Right renal cortex interstitium (tissue), 3 donors: ENCODE results near the gene AKR1C2. TPM values are rescaled to one million over a fixed set of nuclear protein-coding genes. Genes with fewer than 3 reads are reported as not detected.
"Not testable (repeated sequence)": the region's sequence is repeated elsewhere in the genome, so short reads cannot be mapped to it uniquely, and the experiment has no call there.

ENCODE experiments used
- DNase-seq, 3 donors: peaks; one replicate each; pipeline ENCODE4 v3.0.0-alpha.2; 2013; ENCODE audit warnings: low read depth in 3 of 3, low spot score in 2 of 3
- polyA plus RNA-seq, 3 donors: library from polyadenylated mRNA; unstranded; fragments of 120-200 nt; gene quantifications; one replicate each; pipeline ENCODE4 v1.2.1, GENCODE V29; 2013; ENCODE audit not compliant: insufficient read length in 3 of 3

Gene AKR1C2
- polyA plus RNA-seq, 3 donors, result 7.9 to 10.2 (median 8.6) TPM

DNA sequence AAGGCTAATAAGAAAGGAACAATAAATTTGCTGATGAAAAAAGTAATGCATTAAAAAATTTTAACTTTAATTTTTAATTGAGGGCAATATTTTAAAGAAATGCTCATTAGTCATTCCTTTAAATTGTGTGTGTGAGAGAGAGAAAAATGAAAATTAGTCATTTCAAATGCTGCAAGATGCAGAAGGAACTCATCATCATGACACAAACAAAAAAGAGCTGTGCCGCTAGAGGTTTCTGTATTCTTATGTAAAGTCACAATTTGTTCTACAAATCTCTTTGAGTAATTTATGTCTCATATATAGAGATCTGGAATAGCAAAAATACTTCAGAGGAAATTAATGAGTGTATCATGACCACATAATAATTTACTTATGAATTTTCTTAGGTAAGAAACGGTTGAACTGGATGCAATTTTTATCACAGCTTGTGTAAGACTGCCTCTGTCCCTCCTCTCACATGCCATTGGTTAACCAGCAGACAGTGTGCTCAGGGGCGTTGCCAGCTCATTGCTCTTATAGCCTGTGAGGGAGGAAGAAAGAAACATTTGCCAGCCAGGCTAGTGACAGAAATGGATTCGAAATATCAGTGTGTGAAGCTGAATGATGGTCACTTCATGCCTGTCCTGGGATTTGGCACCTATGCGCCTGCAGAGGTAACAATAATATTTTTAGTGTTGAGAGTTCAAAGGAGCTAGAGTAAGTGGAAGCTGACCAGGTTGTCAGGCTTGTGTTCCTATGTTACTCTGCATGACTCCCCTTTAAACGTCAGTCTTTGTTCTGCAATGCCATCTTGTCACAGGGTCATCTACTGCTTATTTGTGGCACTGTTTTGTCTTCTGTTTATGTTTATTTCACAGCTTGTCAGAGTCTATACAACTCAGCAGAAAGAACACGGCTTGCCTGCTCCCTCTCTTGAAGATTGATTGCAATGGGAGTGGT lies 40.5 kb downstream of the AKR1C2 start, which contains the start of gene AKR1C1:
TSS of gene AKR1C1 (plus strand) at position 540 of the 939 bp plus-strand sequence. CDS start at position 570, 30 bp downstream.
- DNase-seq, result not testable (repeated sequence)

DNA sequence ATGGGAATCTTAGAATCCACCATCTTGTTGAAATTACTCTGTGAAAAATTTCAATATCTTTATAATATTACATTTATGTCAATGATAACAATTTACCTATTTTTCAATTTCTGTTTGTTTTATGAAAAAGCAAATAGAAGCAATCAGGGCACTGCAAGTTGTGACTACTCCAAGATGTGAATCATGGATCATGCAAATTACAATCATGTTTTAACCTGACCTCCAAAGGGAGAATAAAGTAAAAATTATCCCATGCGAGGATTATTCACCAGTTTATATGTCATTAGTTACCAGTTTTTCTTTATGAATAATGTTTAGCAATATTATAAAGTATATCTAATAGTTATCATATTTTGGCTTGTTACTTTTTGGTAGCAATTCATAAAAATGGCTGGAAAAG lies 41.3 kb downstream of the AKR1C2 start:
- DNase-seq, result not testable (repeated sequence)

DNA sequence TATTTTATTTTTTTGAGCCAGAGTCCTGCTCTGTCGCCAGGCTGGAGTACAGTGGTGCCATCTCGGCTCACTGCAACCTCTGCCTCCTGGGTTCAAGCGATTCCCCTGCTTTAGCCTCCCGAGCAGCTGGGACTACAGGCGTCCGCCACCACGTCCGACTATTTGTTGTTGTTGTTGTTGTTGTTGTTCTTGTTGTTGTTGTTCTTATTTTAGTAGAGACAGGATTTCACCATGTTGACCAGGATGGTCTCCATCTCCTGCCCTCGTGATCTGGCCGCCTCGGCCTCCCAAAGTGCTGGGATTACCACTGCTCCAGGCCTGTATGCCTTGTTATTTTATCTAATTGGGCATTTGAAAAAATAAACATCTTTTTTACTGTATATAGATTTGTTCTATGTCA lies 42.1 kb downstream of the AKR1C2 start:
- DNase-seq, result not testable (repeated sequence)

DNA sequence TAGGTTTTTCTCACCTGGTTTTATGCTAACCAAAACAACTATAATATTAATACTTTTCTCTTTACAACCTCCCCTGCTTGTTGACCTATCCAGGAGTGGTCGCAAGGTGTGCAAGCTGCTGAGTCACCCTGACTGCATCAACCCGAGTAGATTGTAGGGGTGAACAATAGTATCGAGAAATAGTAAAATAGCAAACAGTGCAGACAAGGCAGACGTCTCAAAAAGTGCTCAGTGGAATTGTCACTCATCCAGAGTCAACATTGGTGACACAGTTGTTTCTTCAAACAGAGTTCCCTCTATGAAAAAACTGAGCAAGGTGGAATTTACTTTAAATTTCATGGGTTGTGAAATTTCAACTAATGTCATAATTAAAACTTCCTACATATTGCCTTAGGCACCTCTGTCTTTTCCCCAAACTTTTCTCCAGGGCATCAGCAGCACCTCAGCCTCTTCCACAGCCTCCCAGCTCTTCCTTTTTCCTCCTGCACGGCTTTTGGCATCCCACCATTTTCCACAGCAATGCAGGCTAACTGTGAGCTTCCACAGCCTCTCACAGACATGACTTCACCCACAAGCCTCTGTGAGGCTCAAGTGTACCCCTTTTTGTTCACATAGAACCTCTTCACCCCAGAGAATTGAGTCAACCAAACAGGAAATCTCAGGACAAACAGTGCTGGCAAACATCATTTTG lies 46.6 kb downstream of the AKR1C2 start:
- not testable (repeated sequence) for DNase-seq

DNA sequence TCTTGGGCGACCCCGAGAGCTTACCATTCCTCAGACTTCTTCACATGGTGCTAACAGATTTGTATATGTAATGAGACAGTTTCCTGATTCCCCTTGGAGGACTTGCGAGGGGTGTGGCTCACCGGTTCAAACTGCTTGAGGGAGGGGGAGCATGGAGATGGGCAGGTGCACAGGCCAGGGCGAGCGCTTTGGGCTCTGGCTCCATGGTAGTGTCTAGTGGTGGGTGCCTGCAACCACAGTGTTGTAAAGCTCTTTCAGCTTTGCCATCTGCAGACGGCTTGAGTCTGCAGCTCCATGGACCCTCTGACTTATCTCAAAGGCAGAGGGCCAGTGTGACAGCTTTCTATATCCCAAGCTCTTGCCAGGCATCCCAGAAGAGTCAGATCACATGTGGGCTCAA lies 47.6 kb downstream of the AKR1C2 start:
- DNase-seq, result not testable (repeated sequence)

DNA sequence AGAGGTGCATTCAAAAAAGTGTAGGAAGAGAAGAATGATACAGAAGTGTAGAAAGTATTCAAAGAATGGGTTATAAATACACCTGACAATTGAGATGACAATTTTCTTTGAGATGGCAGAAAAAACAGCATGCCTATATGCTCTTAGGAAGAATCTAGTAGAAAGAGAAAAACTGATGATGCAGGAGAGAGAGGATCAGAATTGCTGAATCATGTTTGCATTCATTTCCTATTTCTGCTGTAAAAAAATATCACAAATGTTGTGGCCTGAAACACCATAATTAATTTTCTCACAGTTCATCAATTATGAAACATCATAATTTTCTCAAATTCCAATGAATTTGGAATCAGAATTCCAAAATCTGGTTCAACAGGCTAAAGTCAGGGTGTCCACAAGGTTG lies 50.3 kb downstream of the AKR1C2 start:
- no peak for DNase-seq

DNA sequence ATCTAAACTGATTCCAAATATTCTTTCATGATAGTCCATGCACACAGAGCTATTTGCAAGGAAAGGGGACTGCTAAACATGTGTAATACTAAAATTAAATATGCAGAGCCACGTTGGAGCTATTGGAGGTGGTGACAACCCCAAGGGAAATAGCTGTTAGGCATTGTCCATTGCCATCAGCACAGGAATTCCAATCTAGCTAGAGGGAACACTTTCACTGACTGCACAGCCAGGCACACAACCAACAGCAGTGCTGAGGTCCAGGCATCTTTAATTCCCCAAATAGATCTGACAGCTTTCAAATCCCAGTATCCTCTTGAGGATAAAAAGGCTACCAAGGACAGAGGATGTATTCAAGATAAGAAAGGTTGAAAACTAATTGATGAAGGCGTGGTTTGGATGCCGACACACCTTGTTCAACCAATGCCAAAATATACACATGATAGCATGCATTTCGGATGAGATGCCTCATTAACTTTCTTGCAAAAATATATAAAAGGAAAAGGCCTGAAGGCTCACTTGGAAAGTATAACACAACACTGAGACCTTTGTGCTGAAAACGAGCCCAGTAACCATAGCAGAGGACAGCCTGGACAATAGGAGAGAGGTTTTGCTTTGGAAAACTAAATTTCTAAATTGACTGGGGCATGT lies 52.0 kb downstream of the AKR1C2 start:
- not testable (repeated sequence) for DNase-seq

DNA sequence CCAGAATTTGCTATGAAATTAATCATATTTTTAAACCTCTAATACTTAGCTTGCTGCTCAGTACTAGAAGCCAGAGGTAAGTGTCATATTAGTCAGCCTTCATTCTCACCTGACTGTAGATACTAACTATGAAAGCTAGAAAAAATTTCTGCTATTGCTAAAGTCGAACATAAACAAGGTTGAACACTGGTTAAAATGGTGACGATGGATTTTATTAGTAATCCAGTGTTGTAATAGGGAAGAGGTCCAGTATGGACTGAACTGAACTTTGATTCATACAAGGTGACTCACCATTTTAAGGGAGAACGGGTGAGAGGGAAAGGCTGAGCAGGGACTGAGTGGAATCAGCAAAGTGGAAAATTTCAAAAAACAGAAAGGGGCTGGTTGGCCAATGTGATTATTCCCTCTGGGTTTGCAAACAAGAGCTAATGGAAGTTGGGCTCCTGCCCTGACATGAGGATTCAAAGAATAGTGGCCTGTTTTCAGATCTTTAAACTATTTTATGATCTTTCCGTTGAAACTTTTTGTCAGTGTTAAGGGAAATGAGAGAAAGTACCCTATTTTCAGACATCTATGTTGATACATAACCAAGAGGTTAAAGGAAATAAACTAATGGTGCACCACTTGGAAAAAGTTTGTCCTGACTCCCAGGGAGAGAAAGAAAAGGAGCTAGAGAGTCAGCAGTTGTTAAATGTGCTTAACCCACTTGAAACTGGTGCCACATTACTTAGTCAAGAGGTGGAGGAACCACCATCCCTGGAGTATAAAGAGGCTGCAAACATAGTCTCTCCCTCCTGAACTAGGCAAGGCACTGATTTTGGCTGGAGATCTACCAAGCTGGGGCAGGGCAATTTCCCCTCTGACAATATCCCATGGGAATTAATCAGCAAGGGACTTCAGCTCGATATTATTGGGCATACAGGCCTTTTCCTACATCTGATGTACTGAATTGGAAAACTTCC lies 55.7 kb downstream of the AKR1C2 start:
- no peak for DNase-seq

DNA sequence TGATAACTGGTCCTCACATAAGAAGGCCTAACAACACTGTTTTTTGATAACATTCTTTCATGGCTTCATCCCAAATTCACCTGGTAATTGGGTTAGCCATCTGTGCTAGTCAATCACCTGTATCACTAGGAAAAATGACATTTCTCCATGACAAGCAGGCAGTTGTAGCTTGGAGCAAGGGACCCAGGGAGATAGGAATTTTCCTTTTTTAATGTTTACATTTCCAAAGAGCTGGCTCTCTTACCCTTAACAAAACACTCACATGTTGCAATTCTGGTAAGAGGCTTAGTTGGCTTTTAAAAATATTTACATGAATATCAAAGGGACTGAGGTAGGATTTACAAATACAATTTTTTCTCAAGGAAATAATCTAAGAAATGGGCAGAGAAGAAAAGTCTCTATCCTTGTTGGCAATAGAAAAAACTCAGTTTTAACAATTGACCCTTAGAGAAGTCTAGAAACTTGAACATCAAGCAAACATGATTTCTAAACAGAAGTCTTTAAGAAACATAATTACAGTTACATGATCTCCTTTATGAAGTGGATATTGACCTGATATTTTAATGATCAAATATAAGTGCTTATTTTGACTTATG lies 56.5 kb downstream of the AKR1C2 start:
- DNase-seq, result no peak

DNA sequence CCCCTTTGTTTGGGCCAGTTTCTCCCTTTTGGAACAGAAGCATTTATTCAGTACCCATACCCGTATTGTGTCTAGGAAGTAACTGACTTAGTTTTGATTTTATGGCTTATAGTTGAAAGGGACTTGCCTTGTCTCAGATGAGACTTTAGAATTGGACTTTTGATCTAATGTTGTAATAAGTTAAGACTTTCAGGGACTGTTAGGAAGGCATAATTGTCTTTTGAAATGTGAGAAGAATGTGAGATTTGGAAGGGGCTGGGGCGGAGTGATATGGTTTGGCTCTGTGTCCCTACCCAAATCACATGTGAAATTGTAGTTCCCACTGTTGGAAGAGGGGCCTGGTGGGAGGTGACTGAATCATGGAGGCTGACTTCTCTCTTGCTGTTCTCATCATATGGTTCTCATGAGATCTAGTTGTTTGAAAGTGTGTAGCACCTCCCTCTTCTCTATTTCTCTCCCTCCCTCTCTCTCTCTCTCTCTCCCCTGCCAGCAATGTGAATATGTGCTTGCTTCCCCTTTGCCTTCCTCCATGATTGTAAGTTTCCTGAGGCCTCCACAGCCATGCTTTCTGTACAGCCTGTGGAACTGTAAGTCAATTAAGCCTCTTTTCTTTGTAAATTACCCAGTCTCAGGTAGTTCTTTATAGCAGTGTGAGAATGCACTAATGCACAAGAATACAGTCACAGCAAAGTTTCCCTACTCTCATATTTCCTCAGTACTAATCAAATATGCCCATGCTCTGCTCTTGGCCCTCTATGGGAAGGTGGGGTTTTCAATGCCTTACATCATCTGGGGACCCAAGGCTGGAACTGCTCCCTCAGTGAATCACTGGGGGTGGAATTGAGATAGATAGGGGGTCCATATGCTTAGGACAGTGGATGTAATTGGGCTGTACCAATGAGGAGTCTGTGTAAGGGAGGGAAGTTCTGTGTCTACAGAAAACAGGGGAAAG lies 57.6 kb downstream of the AKR1C2 start:
- no peak for DNase-seq

DNA sequence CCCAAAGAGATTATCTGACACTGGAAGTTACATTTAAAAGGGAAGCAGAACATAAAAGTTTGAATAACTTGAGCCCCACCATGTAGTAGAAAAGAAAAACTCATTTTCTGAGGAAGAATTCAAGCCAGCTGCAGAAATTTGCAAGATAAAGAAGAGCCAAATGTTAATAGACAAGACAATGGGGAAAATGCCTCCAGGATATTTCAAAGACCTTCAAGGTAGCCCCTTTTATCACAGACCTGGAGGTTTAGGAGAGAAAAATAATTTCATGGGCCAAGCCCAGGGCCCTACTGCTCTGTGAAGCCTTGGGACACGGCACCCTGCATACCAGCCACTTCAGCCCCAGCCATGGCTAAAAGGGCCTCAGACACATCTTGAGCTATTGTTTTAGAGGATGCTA lies 58.8 kb downstream of the AKR1C2 start:
- no peak for DNase-seq

DNA sequence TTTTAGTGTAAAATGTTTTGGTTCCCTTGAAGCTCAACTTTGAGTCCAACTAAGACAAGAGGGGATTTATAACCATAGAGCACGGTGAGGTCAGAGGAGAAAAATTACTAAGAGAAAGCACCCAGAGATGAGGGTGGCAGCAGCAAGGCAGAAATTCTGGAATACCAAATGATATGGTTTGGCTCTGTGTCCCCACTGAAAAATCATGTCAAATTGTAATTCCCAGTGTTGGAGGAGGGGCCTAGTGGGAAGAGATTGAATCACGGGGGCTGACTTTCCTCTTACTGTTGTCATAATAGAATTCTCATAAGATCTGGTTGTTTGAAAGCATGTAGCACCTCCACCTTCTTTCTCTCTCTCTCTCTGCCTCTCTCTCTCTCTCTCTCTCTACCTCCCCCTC lies 59.8 kb downstream of the AKR1C2 start:
- DNase-seq, result no peak

DNA sequence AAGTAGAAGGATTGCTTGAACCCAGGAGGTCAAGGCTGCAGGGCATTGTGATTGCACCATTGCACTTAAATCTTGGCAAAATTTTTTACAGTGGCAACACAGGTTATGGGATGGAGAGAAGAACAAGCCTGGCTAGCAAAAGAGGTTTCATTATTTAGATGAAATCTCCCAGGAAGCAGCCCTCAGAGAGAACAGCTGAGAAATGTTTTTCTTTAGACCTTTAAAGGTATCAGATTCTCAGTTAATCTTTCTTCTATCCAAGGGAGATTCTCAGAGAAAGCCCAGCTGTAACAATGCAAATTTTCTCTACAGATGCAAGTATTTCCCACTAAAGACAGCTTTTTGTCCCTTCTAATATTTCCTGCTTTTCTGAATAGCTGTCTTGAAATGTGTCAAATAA lies 60.2 kb downstream of the AKR1C2 start:
- not testable (repeated sequence) for DNase-seq

DNA sequence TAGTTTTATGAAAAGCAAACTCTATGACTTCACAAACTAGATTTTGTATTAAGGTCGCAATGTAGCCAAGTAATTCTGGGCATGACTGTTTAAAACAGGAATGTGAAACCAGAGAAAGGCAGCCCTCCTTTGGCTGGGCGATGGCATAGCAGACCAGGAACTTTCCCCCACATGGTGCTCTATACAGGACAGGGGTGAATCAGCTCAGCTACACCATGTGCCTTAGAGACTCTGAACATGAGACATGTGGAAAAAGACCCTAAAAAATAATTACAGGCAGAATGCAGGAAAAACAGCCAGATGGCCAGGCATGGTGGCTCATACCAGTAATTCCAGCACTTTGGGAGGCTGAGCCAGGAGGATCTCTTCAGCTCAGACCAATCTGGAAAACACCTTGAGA lies 60.7 kb downstream of the AKR1C2 start:
- DNase-seq, result not testable (repeated sequence)

DNA sequence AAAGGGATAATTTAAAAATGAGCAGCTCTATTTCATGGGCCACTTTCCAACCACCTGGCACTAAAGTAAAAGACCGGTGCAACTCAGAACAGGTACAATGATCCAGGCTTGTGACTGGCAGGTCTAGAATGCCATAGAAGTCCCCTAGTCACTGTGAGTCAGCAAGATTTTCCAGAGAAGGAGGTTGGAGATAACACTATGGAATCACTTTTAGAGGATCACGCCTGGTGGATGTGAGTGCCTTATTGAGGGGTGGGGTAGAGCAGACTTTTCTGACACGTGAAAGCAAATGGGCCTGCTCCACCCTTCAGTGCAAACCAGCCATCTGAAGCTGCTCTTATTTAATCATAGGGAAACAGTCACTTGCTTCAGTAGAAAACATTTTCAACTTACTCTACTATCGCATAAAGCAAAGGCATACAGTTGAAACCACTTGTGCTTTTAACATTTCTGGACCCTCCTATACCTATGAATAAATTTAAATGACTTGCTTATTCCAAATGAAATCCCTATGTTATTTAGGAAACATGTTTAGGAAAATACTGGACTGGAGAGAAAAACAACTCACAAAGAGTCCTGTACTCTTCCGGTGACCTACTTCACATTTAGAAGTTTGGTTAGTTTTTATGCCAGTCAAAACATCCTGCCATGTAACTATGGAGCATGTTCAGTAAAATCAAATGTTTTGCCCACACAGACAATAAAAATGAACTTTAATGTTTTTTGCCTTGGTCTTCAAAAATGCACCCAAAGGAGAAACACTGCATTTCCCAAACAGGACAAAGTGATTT lies 61.9 kb downstream of the AKR1C2 start:
- DNase-seq, result no peak

DNA sequence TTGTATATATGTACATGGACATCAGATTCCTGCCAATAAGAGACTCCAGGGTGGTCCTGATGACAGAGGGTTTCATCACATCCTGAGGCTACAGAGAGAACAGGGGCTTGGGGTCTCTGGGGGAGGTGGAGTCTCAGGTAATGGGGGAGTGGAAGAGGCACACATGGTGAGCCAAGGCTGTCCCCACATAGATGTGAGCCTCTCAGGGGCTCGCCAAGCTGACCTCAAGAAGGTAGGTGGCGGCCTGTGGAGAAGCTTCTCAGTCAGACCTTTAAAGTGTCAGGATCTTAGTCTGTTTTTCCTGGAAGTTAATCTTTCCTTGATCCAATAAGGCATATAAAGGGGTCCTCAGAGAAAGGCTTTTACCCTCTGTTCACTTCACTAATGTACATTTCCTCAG lies 62.7 kb downstream of the AKR1C2 start:
- DNase-seq, result not testable (repeated sequence)

DNA sequence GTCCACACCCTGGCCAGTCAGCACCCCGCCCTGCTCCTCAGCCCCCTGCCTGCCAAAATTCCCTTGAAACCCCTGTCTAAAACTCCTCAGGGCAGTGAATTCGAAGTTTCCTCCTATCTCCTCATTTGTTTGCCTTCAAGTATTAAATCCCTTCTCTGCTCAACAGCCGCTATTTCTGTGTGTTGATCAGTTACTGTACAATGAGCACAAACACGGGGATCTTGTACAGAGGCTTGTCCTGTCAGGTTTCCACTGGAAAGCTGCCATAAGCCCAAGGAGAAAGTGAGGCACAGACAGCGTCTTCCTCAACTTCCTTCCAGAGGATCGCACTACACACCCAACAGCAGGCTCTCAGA lies 63.6 kb downstream of the AKR1C2 start:
- not testable (repeated sequence) for DNase-seq
